Thyroid gland (tissue), 4 donors: Measurements from ENCODE around the gene AIPL1. TPM values are rescaled to one million over a fixed set of nuclear protein-coding genes. Genes with fewer than 3 reads are reported as not detected.
A peak's percentile ranks its signal among the peaks of the same experiment; 100 is the strongest.

Source experiments
- DNase-seq, 2 donors: peaks; one replicate each; pipeline ENCODE4 v3.0.0-alpha.2; 2019
- H3K27ac ChIP-seq, 3 donors: fragments of 200-600 bp; sonication (generic); 1 replicate in 2 of 3; 2 replicates in 1 of 3; pipeline ENCODE4 v1.5.1; 2016 to 2019; ENCODE audit warnings: mild to moderate bottlenecking in 1 of 3, moderate library complexity in 1 of 3
- H3K27me3 ChIP-seq: fragments of 200-600 bp; sonication (generic); one replicate; pipeline ENCODE4 v1.5.1; 2019
- H3K36me3 ChIP-seq, 2 donors: fragments of 200-600 bp; sonication (generic); one replicate each; pipeline ENCODE4 v1.5.1; 2016 to 2019
- H3K4me1 ChIP-seq, 2 donors: fragments of 200-600 bp; sonication (generic); one replicate each; pipeline ENCODE4 v1.5.1; 2017 to 2019
- H3K4me3 ChIP-seq, 3 donors: fragments of 200-600 bp; sonication (generic); replicated peaks in 1 of 3; 1 replicate in 2 of 3; 2 replicates in 1 of 3; pipeline ENCODE4 v1.5.1; 2016; ENCODE audit warnings: mild to moderate bottlenecking in 1 of 3
- H3K9me3 ChIP-seq: fragments of 200-600 bp; sonication (generic); one replicate; pipeline ENCODE4 v1.5.1; 2017
- CTCF ChIP-seq, 6 experiments: fragments of 200-600 bp in 3 of 6; fragments of 450-650 bp in 3 of 6; sonication (generic) in 3 of 6; IDR thresholded peaks; one replicate each; pipeline ENCODE4 v1.5.1; 2016 to 2019; ENCODE audit warnings: antibody characterized with exemption in 6 of 6, mild to moderate bottlenecking in 2 of 6, inconsistent platforms in 1 of 6, moderate library complexity in 1 of 6
- POLR2A ChIP-seq, 2 donors: fragments of 450-650 bp; IDR thresholded peaks; one replicate each; pipeline ENCODE4 v1.6.1; 2017; ENCODE audit warnings: antibody characterized with exemption in 2 of 2, mild to moderate bottlenecking in 2 of 2, moderate library complexity in 1 of 2
- WGBS, 2 donors: methylation state at CpG; one replicate each; pipeline ENCODE4 v1.1.5; 2017; 5-methylcytosine and 5-hydroxymethylcytosine counted together
- intact Hi-C: fragments of 100-400 bp; cut with DNase I; formaldehyde crosslinking; loops from one replicate; pipeline ENCODE4 v1.15.1; 2023
- total RNA-seq, 4 donors: library from RNA; depleted of rRNA; stranded (reverse); fragments of >200 nt; gene quantifications; one replicate each; pipeline ENCODE4 v1.2.3, GENCODE V29; 2016

The AIPL1 gene
- total RNA-seq, 4 donors from 2014 or later: not detected

- H3K36me3 ChIP-seq: no peaks in the 10 kb centered on the region
- H3K4me3 ChIP-seq: no peak overlapping the region
- H3K9me3 ChIP-seq: no peaks in the 10 kb centered on the region
- H3K27me3 ChIP-seq: no peaks in the 10 kb centered on the region
- intact Hi-C loops: no loop called here
- no peak overlapping the region for H3K27ac ChIP-seq
- peak in 1 of 2 donors; percentile 3 for DNase-seq
- TF ChIP-seq POLR2A (IDR thresholded peaks at IDR 0.05) (no peak), CTCF (IDR thresholded peaks at IDR 0.05) (no peak)
- no peaks in the 10 kb centered on the region for H3K4me1 ChIP-seq
- WGBS, 2 donors: 5 to 8% methylated on average over 6 to 11 of the region's 14 CpGs
These were observed 60.1 kb downstream of the AIPL1 start for GRCh38 chr17:6374761-6375312.

GRCh38 chr17:6374271-6374691 lies 60.6 kb downstream of the AIPL1 start:
- DNase-seq: no peak
- Histone ChIP-seq H3K4me3 (no peak overlapping the region), H3K4me1 (no peaks in the 10 kb centered on the region), H3K9me3 (no peaks in the 10 kb centered on the region), H3K27me3 (no peaks in the 10 kb centered on the region), H3K36me3 (no peaks in the 10 kb centered on the region), H3K27ac (no peak overlapping the region)
- intact Hi-C loops: no loop called here
- WGBS, 2 donors: 1 to 4% methylated on average over 2 of the region's 2 CpGs
- TF ChIP-seq POLR2A (IDR thresholded peaks at IDR 0.05) (no peak), CTCF (IDR thresholded peaks at IDR 0.05) (no peak)

Other genes starting within 250 kb of the AIPL1 start
- not detected for gene PIMREG, start 9.3 kb upstream of the AIPL1 start, total RNA-seq
- 10 to 100 TPM in 1 of 4 donors, 1 to 10 TPM in 3; 4.0 to 10.9 (median 5.6) TPM for gene PITPNM3, start 121.4 kb upstream of the AIPL1 start, total RNA-seq
- gene KIAA0753, start 205.6 kb upstream of the AIPL1 start, total RNA-seq: 10 to 100 TPM; 20.8 to 46.7 (median 25.6) TPM
- gene TXNDC17, start 205.9 kb upstream of the AIPL1 start, total RNA-seq: 100 to 1,000 TPM in 2 of 4 donors, 10 to 100 TPM in 2; 70.4 to 149 (median 95.9) TPM
- gene MED31, start 216.5 kb upstream of the AIPL1 start, total RNA-seq: 10 to 100 TPM in 2 of 4 donors, 1 to 10 TPM in 2; 5.3 to 13.7 (median 10.4) TPM
- 1 to 10 TPM in 3 of 4 donors, under 1 TPM in 1; 0.67 to 2.7 (median 2.0) TPM for gene C17orf100, start 216.6 kb upstream of the AIPL1 start, total RNA-seq